Measurements from ENCODE around the gene GALNT1. TPM values are rescaled to one million over a fixed set of nuclear protein-coding genes. Genes with fewer than 3 reads are reported as not detected.

GALNT1 gene
- total and polyA plus RNA-seq, 4 donors: 18.1 to 65.3 (median 37.3) TPM

DNA sequence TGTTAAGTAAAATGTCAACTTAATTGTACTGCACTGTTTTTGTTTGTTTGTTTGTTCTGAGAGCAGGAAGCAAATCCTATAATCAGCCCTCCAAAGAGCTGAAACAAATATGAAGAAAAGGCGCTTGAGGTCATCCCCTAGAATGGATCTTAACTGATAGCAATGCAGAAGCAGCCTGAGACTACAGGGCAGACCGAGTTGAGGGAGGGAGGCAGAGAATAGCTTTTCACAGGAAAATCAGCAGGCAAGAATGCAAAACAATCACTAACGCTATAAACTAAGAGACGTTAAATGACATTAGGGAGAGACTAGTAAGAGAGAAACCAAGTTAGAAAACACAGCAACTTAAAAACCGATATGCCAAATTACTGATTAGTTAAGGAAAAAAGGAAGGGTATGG, 37.2 kb downstream of the GALNT1 start:
- no peak for ATAC-seq (ENCODE audit: low FRiP score)
- intact Hi-C loops (cut with DNase I): no loop called here
- no peak for DNase-seq
- Histone ChIP-seq H3K9me3 (ENCODE audit: control insufficient read depth, low read length) (no peaks in the 10 kb centered on the region), H3K36me3 (ENCODE audit: control insufficient read depth in 1 of 2, insufficient read depth in 2 of 2, low read length in 1 of 2) (no peaks in the 10 kb centered on the region), H3K27ac (ENCODE audit: low read depth in 1 of 2, low read length in 2 of 2) (no peak overlapping the region), H3K4me3 (ENCODE audit: low read length in 2 of 2) (no peak overlapping the region), H3K27me3 (ENCODE audit: control insufficient read depth in 1 of 2, insufficient read depth in 2 of 2, low read length in 1 of 2) (no peaks in the 10 kb centered on the region), H3K4me1 (ENCODE audit: control insufficient read depth in 1 of 2, insufficient read depth in 2 of 2, low read length in 2 of 2) (peaks cover 0 to 8% of the 10 kb centered on the region in 2 donors)
- 56 to 58% methylated on average over 5 of the region's 5 CpGs for WGBS, 2 donors

DNA sequence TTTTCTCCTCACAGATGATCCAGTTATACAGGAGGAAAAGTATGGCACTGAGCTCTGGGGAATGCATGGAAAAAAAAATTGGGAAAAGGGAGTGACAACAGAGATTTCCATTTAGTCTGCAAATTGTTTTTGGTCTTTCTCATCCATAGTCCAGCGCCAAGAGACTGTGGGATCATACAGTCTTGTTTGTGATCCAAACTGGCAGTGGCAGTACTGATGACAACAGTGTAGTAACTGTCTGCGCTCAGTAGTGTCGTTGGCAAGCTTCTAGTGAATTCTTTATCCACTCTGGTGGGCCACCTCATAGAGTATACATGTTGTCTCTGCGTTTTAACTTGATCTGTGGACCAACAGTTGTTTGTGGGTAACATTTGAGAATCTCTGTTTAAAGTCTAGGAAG, 37.9 kb downstream of the GALNT1 start:
- DNase-seq: no peak
- 57 to 59% methylated on average over 4 of the region's 4 CpGs for WGBS, 2 donors
- intact Hi-C loops (cut with DNase I): no loop called here
- peak; percentile 83 for ATAC-seq (ENCODE audit: low FRiP score)
- Histone ChIP-seq H3K27ac (ENCODE audit: low read depth in 1 of 2, low read length in 2 of 2) (peak overlapping the region in 1 of 2 donors; percentile 19), H3K9me3 (ENCODE audit: control insufficient read depth, low read length) (no peaks in the 10 kb centered on the region), H3K4me1 (ENCODE audit: control insufficient read depth in 1 of 2, insufficient read depth in 2 of 2, low read length in 2 of 2) (peaks cover 0 to 8% of the 10 kb centered on the region in 2 donors), H3K4me3 (ENCODE audit: low read length in 2 of 2) (no peak overlapping the region), H3K36me3 (ENCODE audit: control insufficient read depth in 1 of 2, insufficient read depth in 2 of 2, low read length in 1 of 2) (no peaks in the 10 kb centered on the region), H3K27me3 (ENCODE audit: control insufficient read depth in 1 of 2, insufficient read depth in 2 of 2, low read length in 1 of 2) (no peaks in the 10 kb centered on the region)

DNA sequence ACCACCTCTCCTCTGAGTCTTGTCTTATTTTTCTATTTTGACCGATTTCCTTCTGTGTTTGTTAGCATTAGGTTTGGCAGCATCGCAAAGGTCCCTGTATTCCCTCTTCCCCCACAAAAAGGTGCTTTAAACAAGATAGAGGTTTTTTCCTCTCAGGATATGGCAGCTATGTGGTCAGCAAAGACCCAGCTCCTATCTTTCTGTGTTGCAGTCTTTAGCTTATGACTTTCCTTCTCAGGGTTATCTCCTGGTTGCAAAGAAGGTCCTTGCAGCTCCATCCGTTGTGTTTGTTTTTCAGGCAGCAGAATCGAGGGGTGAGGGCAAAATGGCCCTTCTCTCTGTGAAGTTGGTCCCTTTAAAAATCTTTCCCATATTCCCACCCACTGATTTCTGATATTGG, 38.4 kb downstream of the GALNT1 start:
- DNase-seq (no peak), ATAC-seq (ENCODE audit: low FRiP score) (peak; percentile 7)
- Histone ChIP-seq H3K27me3 (ENCODE audit: control insufficient read depth in 1 of 2, insufficient read depth in 2 of 2, low read length in 1 of 2) (no peaks in the 10 kb centered on the region), H3K36me3 (ENCODE audit: control insufficient read depth in 1 of 2, insufficient read depth in 2 of 2, low read length in 1 of 2) (no peaks in the 10 kb centered on the region), H3K27ac (ENCODE audit: low read depth in 1 of 2, low read length in 2 of 2) (no peak overlapping the region), H3K9me3 (ENCODE audit: control insufficient read depth, low read length) (no peaks in the 10 kb centered on the region), H3K4me3 (ENCODE audit: low read length in 2 of 2) (no peak overlapping the region), H3K4me1 (ENCODE audit: control insufficient read depth in 1 of 2, insufficient read depth in 2 of 2, low read length in 2 of 2) (peaks cover 0 to 8% of the 10 kb centered on the region in 2 donors)
- whole genome bisulfite sequencing, 2 donors: 72 to 75% methylated on average over 4 of the region's 4 CpGs
- intact Hi-C loops (cut with DNase I): no loop called here

DNA sequence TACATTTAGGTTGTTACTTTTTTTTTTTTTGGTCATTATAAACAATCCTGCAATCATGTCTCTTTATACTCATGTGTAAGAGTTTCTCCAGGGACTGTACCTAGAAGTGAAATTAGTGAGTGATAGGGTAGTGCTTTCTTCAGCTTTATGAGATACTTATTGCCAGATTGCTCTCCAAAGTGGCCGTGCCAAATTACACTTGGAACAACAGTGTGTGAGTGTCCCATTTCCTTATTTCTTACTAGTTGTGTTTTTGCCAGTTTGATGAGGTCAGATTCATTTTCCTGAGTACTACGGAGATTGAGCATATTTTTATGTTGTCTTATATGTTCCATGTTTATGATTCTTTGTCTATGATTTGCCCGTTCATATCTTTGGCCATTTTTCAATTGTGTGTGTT, 39.2 kb downstream of the GALNT1 start:
- Histone ChIP-seq H3K9me3 (ENCODE audit: control insufficient read depth, low read length) (no peaks in the 10 kb centered on the region), H3K4me1 (ENCODE audit: control insufficient read depth in 1 of 2, insufficient read depth in 2 of 2, low read length in 2 of 2) (peaks cover 0 to 8% of the 10 kb centered on the region in 2 donors), H3K27me3 (ENCODE audit: control insufficient read depth in 1 of 2, insufficient read depth in 2 of 2, low read length in 1 of 2) (no peaks in the 10 kb centered on the region), H3K27ac (ENCODE audit: low read depth in 1 of 2, low read length in 2 of 2) (no peak overlapping the region), H3K36me3 (ENCODE audit: control insufficient read depth in 1 of 2, insufficient read depth in 2 of 2, low read length in 1 of 2) (no peaks in the 10 kb centered on the region), H3K4me3 (ENCODE audit: low read length in 2 of 2) (no peak overlapping the region)
- no peak for DNase-seq
- ATAC-seq (ENCODE audit: low FRiP score): peak; percentile 56
- intact Hi-C loops (cut with DNase I): no loop called here
- 24 to 32% methylated on average over 3 of the region's 3 CpGs for WGBS, 2 donors

DNA sequence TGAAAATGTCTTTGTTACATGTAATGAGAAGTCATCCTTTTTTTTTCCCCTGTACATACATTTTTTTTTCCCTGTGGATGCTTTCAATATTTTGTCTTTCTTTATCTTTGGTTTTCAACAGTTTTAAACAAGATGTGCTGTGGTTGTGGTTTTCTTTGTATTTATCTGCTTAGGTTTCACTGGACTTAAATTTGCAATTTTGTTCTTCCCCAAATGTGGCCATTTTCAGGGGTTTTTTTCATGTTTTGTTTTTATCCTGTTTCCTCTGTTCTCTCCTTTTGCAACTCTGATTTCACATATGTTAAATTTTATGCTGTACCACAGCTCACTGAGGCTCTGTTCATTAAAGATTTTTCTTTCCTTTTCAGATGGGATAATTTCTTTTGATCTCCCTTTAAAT, 41.7 kb downstream of the GALNT1 start:
- no peaks in the 10 kb centered on the region for H3K36me3 ChIP-seq (ENCODE audit: control insufficient read depth in 1 of 2, insufficient read depth in 2 of 2, low read length in 1 of 2)
- ATAC-seq (ENCODE audit: low FRiP score): no peak
- intact Hi-C loops (cut with DNase I): no loop called here

DNA sequence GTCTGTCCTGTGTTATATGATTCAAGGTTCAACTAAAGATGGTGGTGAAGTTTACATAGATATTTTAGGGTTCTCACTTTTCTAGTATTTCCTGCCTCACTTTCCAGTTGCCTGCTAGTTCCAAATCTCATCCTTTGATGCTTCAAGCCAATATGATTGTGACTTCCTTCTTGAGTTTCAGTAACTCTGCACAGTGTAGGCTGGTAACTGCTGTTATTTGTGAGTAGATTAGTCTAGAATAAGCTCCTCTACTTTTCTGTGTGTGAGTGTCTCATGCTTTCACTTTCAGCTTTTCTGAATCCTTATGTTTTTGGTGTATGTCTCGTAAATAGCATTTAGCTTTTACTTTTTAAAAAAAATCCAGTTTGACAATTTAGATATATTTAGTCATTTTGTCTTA, 42.6 kb downstream of the GALNT1 start:
- Histone ChIP-seq H3K27ac (ENCODE audit: low read depth in 1 of 2, low read length in 2 of 2) (no peak overlapping the region), H3K4me1 (ENCODE audit: control insufficient read depth in 1 of 2, insufficient read depth in 2 of 2, low read length in 2 of 2) (peaks cover 0 to 3% of the 10 kb centered on the region in 2 donors), H3K36me3 (ENCODE audit: control insufficient read depth in 1 of 2, insufficient read depth in 2 of 2, low read length in 1 of 2) (no peaks in the 10 kb centered on the region), H3K27me3 (ENCODE audit: control insufficient read depth in 1 of 2, insufficient read depth in 2 of 2, low read length in 1 of 2) (no peaks in the 10 kb centered on the region), H3K9me3 (ENCODE audit: control insufficient read depth, low read length) (no peaks in the 10 kb centered on the region), H3K4me3 (ENCODE audit: low read length in 2 of 2) (no peak overlapping the region)
- intact Hi-C loops (cut with DNase I): no loop called here
- ATAC-seq (ENCODE audit: low FRiP score): no peak
- 97 to 100% methylated on average over 1 of the region's 1 CpG for WGBS, 2 donors
- no peak for DNase-seq

More for the DNA sequence above, 41.7 kb downstream of the GALNT1 start:
- H3K27ac ChIP-seq (ENCODE audit: low read depth in 1 of 2, low read length in 2 of 2): no peak overlapping the region
- H3K27me3 ChIP-seq (ENCODE audit: control insufficient read depth in 1 of 2, insufficient read depth in 2 of 2, low read length in 1 of 2): no peaks in the 10 kb centered on the region
- H3K4me1 ChIP-seq (ENCODE audit: control insufficient read depth in 1 of 2, insufficient read depth in 2 of 2, low read length in 2 of 2): peaks cover 0 to 3% of the 10 kb centered on the region in 2 donors
- DNase-seq: no peak
- H3K4me3 ChIP-seq (ENCODE audit: low read length in 2 of 2): no peak overlapping the region
- H3K9me3 ChIP-seq (ENCODE audit: control insufficient read depth, low read length): no peaks in the 10 kb centered on the region

DNA sequence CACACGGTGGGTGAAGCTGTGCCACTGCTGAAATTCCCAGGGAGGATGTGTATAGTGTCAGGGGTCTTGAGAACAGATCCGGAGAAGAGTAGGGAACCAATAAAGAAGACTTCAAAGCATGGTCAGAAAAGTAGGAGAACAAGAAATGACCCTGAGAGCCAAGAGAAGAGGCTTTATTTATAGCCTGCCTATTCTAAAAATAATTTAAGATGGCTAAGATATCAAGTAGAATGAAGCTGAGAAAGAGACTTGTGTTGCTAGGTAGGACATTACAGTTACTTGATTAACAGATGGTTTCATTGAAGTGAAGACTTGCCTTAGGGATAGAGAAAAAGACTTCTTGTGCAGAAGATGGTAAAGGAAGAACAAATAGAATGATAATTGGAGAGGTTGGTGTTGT, 43.7 kb downstream of the GALNT1 start:
- H3K9me3 ChIP-seq (ENCODE audit: control insufficient read depth, low read length): no peaks in the 10 kb centered on the region
- ATAC-seq (ENCODE audit: low FRiP score) (no peak), DNase-seq (no peak)
- H3K27ac ChIP-seq (ENCODE audit: low read depth in 1 of 2, low read length in 2 of 2): no peak overlapping the region
- no peaks in the 10 kb centered on the region for H3K27me3 ChIP-seq (ENCODE audit: control insufficient read depth in 1 of 2, insufficient read depth in 2 of 2, low read length in 1 of 2)
- 95 to 96% methylated on average over 2 of the region's 2 CpGs for WGBS, 2 donors
- peaks cover 0 to 3% of the 10 kb centered on the region in 2 donors for H3K4me1 ChIP-seq (ENCODE audit: control insufficient read depth in 1 of 2, insufficient read depth in 2 of 2, low read length in 2 of 2)
- intact Hi-C loops (cut with DNase I): no loop called here
- H3K36me3 ChIP-seq (ENCODE audit: control insufficient read depth in 1 of 2, insufficient read depth in 2 of 2, low read length in 1 of 2): no peaks in the 10 kb centered on the region
- H3K4me3 ChIP-seq (ENCODE audit: low read length in 2 of 2): no peak overlapping the region

DNA sequence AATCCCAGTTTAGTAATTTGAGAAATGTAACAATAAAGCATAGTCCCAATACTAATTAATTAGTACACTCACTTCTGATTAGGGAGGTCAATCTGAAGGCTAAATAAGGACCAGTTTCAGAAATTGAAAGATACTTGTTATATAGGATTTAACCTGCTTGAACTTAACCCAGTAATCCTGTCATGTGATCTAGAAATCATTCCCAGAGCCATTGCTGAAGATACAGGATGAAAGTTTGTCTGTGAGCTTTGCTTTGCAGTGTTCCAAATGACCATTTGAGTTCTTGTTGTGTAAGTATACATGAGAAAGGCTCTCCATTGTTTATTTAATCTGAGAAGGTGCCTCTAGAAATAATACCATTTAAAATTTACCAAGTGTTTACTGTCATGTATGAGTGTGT, 52.2 kb downstream of the GALNT1 start:
- Histone ChIP-seq H3K4me3 (ENCODE audit: low read length in 2 of 2) (no peak overlapping the region), H3K4me1 (ENCODE audit: control insufficient read depth in 1 of 2, insufficient read depth in 2 of 2, low read length in 2 of 2) (no peaks in the 10 kb centered on the region), H3K27ac (ENCODE audit: low read depth in 1 of 2, low read length in 2 of 2) (no peak overlapping the region), H3K27me3 (ENCODE audit: control insufficient read depth in 1 of 2, insufficient read depth in 2 of 2, low read length in 1 of 2) (no peaks in the 10 kb centered on the region), H3K9me3 (ENCODE audit: control insufficient read depth, low read length) (no peaks in the 10 kb centered on the region), H3K36me3 (ENCODE audit: control insufficient read depth in 1 of 2, insufficient read depth in 2 of 2, low read length in 1 of 2) (no peaks in the 10 kb centered on the region)
- no peak for ATAC-seq (ENCODE audit: low FRiP score)
- intact Hi-C loops (cut with DNase I): no loop called here
- DNase-seq: no peak

DNA sequence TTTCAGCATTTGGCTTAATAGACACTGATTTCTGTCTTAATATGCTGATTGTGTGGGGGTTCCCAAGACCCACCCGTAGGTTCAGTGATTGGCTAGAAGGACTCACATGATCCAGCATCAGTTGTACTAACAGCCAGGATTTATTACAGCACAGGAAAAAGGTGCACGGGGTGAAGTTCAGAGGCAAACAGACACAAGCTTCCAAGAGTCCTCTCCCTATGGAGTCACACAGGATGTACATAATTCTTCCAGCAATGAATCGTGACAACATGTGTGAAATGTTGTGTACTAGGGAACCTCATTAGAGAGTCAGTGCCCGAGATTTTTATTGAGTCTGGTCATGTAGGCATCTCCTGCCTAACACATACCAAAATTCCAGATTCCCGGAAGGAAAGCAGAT, 52.8 kb downstream of the GALNT1 start:
- DNase-seq: no peak
- Histone ChIP-seq H3K4me1 (ENCODE audit: control insufficient read depth in 1 of 2, insufficient read depth in 2 of 2, low read length in 2 of 2) (no peaks in the 10 kb centered on the region), H3K9me3 (ENCODE audit: control insufficient read depth, low read length) (no peaks in the 10 kb centered on the region), H3K36me3 (ENCODE audit: control insufficient read depth in 1 of 2, insufficient read depth in 2 of 2, low read length in 1 of 2) (no peaks in the 10 kb centered on the region), H3K27me3 (ENCODE audit: control insufficient read depth in 1 of 2, insufficient read depth in 2 of 2, low read length in 1 of 2) (no peaks in the 10 kb centered on the region), H3K4me3 (ENCODE audit: low read length in 2 of 2) (no peak overlapping the region), H3K27ac (ENCODE audit: low read depth in 1 of 2, low read length in 2 of 2) (no peak overlapping the region)
- WGBS, 2 donors: 64 to 67% methylated on average over 5 of the region's 5 CpGs
- intact Hi-C loops (cut with DNase I): no loop called here
- no peak for ATAC-seq (ENCODE audit: low FRiP score)

Data from aorta (tissue), 5 donors.